Neural cell (in vitro differentiated cells): ENCODE results near the gene ARFGAP3. TPM values are rescaled to one million over a fixed set of nuclear protein-coding genes. Genes with fewer than 3 reads are reported as not detected.

Experiments used
- H2AFZ ChIP-seq: fragments of 200-600, 300-800 bp; sonication (generic), shearing (Covaris generic); 2 replicates; pipeline ENCODE4 v1.6.0; 2014; ENCODE audit warnings: low read depth, mild to moderate bottlenecking, antibody characterized with exemption, low read length, moderate library complexity
- H3F3A ChIP-seq: fragments of 200-600 bp; shearing (Covaris generic); 2 replicates; pipeline ENCODE4 v1.6.1; 2016; ENCODE audit warnings: mild to moderate bottlenecking, moderate library complexity, mixed read lengths, antibody characterized with exemption, low read length; ENCODE audit not compliant: insufficient read depth, poor library complexity, severe bottlenecking
- H3K27ac ChIP-seq: fragments of 200-600, 300-800 bp; sonication (generic), shearing (Covaris generic); 2 replicates; pipeline ENCODE4 v1.5.1; 2014; ENCODE audit warnings: mild to moderate bottlenecking, low read length, moderate library complexity
- H3K27me3 ChIP-seq: fragments of 300-800, 200-600 bp; sonication (generic), shearing (Covaris generic); 2 replicates; pipeline ENCODE4 v1.6.0; 2014; ENCODE audit warnings: mild to moderate bottlenecking, low read depth, low read length, moderate library complexity; ENCODE audit not compliant: insufficient read depth
- H3K36me3 ChIP-seq: fragments of 300-800, 200-600 bp; sonication (generic), shearing (Covaris generic); 2 replicates; pipeline ENCODE4 v1.5.1; 2014; ENCODE audit warnings: mild to moderate bottlenecking, antibody characterized with exemption, low read length, moderate library complexity; ENCODE audit not compliant: insufficient read depth
- H3K4me2 ChIP-seq: fragments of 300-800, 200-600 bp; sonication (generic), shearing (Covaris generic); 2 replicates; pipeline ENCODE4 v1.6.0; 2014; ENCODE audit warnings: mild to moderate bottlenecking, low read length
- H3K4me3 ChIP-seq: fragments of 300-800, 200-600 bp; sonication (generic), shearing (Covaris generic); 2 replicates; pipeline ENCODE4 v1.5.1; 2014; ENCODE audit warnings: mild to moderate bottlenecking, low read length, moderate library complexity
- H3K79me2 ChIP-seq: fragments of 200-600 bp; shearing (Covaris generic); replicated peaks from 2 replicates; pipeline ENCODE4 v1.6.0; 2014; ENCODE audit warnings: mild to moderate bottlenecking, low read length, moderate library complexity; ENCODE audit not compliant: insufficient read depth
- H3K9ac ChIP-seq: fragments of 300-800, 200-600 bp; sonication (generic), shearing (Covaris generic); 2 replicates; pipeline ENCODE4 v1.6.1; 2016; ENCODE audit warnings: mild to moderate bottlenecking, low read length, mixed read lengths
- H3K9me2 ChIP-seq: fragments of 200-600 bp; shearing (Covaris generic); 2 replicates; pipeline ENCODE4 v1.6.1; 2016; ENCODE audit warnings: mild to moderate bottlenecking, low read length, mixed read lengths; ENCODE audit not compliant: insufficient read depth
- H3K9me3 ChIP-seq: fragments of 200-600, 300-800 bp; sonication (generic), shearing (Covaris generic); 2 replicates; pipeline ENCODE4 v1.6.1; 2016; ENCODE audit warnings: mild to moderate bottlenecking, mixed run types, low read length, moderate library complexity, mixed read lengths
- H4K20me1 ChIP-seq: fragments of 200-600 bp; shearing (Covaris generic); 2 replicates; pipeline ENCODE4 v1.6.1; 2016; ENCODE audit warnings: mild to moderate bottlenecking, mixed run types; ENCODE audit not compliant: insufficient read depth
- EP300 ChIP-seq: fragments of 450-650 bp; conservative IDR thresholded peaks from 2 replicates; pipeline ENCODE4 v1.6.1; 2014; ENCODE audit warnings: antibody characterized with exemption, mild to moderate bottlenecking, moderate library complexity; ENCODE audit not compliant: poor library complexity, severe bottlenecking
- EZH2 ChIP-seq: fragments of 200-600, 300-800 bp; shearing (Covaris generic), sonication (generic); IDR thresholded peaks from 2 replicates; pipeline ENCODE4 v1.6.1; 2014; ENCODE audit warnings: antibody characterized with exemption, low read length, borderline replicate concordance, mild to moderate bottlenecking; ENCODE audit not compliant: insufficient read depth, poor library complexity, severe bottlenecking
- MXI1 ChIP-seq: fragments of 450-650 bp; conservative IDR thresholded peaks from 2 replicates; pipeline ENCODE4 v1.6.1; 2014; ENCODE audit warnings: antibody characterized with exemption, mild to moderate bottlenecking; ENCODE audit not compliant: poor library complexity, severe bottlenecking
- POLR2AphosphoS5 ChIP-seq: IDR thresholded peaks from 2 replicates; pipeline ENCODE4 v1.6.1; 2012
- RAD21 ChIP-seq: fragments of 450-650 bp; conservative IDR thresholded peaks from 2 replicates; pipeline ENCODE4 v1.6.1; 2014; ENCODE audit warnings: antibody characterized with exemption, mild to moderate bottlenecking, moderate library complexity
- SMC3 ChIP-seq: fragments of 450-650 bp; conservative IDR thresholded peaks from 2 replicates; pipeline ENCODE4 v1.6.1; 2014; ENCODE audit warnings: antibody characterized with exemption, mild to moderate bottlenecking, moderate library complexity; ENCODE audit not compliant: poor library complexity
- TAF1 ChIP-seq: IDR thresholded peaks from 2 replicates; pipeline ENCODE4 v1.6.1; 2012; ENCODE audit warnings: low read depth
- polyA plus RNA-seq: library from polyadenylated mRNA; depleted of rRNA; stranded (reverse); fragments of >200 nt; gene quantifications from 2 replicates; pipeline ENCODE4 v1.2.3, GENCODE V29; 2014
- TF ChIP-seq, protein P1 (sequence below): IDR thresholded peaks from 2 replicates; pipeline ENCODE4 v1.6.1; 2012; ENCODE audit warnings: borderline replicate concordance
- TF ChIP-seq, protein P2 (sequence below): fragments of 450-650 bp; IDR thresholded peaks from 2 replicates; pipeline ENCODE4 v1.5.1; 2014; ENCODE audit warnings: antibody characterized with exemption, mild to moderate bottlenecking, moderate library complexity; ENCODE audit not compliant: poor library complexity, severe bottlenecking

ARFGAP3 gene
- polyA plus RNA-seq, 1 donor from 2014 or later = 80.7 TPM

DNA sequence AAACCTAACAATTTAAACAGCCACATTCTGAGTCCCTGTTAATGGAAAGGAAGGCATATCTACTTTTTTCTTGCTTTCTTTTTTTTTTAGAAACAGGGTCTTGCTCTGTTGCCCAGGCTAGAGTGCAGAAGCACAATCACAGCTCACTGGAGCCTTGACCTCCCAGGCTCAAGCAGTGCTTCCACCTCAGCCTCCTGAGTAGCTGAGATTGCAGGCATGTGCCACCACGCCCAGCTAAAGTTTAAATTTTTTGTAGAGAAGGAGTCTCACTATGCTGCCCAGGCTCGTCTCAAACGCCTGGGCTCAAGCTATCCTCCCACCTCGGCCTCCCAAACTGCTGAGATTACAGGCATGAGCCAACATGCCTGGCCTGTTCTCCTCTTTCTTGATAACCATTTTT lies 25.4 kb downstream of the ARFGAP3 start:
- H4K20me1 ChIP-seq = no peaks in the 10 kb centered on the region
- H3K4me3 ChIP-seq = no peak overlapping the region
- no peaks in the 10 kb centered on the region for H3K27me3 ChIP-seq
- H3K36me3 ChIP-seq = peaks cover 12% of the 10 kb centered on the region
- no peaks in the 10 kb centered on the region for H3K9me2 ChIP-seq
- TF ChIP-seq POLR2AphosphoS5 (no peak), EP300 (no peak), EZH2 (no peak), SMC3 (no peak), MXI1 (no peak), TAF1 (no peak), RAD21 (no peak)
- TF ChIP-seq, protein P1, sequence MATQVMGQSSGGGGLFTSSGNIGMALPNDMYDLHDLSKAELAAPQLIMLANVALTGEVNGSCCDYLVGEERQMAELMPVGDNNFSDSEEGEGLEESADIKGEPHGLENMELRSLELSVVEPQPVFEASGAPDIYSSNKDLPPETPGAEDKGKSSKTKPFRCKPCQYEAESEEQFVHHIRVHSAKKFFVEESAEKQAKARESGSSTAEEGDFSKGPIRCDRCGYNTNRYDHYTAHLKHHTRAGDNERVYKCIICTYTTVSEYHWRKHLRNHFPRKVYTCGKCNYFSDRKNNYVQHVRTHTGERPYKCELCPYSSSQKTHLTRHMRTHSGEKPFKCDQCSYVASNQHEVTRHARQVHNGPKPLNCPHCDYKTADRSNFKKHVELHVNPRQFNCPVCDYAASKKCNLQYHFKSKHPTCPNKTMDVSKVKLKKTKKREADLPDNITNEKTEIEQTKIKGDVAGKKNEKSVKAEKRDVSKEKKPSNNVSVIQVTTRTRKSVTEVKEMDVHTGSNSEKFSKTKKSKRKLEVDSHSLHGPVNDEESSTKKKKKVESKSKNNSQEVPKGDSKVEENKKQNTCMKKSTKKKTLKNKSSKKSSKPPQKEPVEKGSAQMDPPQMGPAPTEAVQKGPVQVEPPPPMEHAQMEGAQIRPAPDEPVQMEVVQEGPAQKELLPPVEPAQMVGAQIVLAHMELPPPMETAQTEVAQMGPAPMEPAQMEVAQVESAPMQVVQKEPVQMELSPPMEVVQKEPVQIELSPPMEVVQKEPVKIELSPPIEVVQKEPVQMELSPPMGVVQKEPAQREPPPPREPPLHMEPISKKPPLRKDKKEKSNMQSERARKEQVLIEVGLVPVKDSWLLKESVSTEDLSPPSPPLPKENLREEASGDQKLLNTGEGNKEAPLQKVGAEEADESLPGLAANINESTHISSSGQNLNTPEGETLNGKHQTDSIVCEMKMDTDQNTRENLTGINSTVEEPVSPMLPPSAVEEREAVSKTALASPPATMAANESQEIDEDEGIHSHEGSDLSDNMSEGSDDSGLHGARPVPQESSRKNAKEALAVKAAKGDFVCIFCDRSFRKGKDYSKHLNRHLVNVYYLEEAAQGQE = no peak
- TF ChIP-seq, protein P2, sequence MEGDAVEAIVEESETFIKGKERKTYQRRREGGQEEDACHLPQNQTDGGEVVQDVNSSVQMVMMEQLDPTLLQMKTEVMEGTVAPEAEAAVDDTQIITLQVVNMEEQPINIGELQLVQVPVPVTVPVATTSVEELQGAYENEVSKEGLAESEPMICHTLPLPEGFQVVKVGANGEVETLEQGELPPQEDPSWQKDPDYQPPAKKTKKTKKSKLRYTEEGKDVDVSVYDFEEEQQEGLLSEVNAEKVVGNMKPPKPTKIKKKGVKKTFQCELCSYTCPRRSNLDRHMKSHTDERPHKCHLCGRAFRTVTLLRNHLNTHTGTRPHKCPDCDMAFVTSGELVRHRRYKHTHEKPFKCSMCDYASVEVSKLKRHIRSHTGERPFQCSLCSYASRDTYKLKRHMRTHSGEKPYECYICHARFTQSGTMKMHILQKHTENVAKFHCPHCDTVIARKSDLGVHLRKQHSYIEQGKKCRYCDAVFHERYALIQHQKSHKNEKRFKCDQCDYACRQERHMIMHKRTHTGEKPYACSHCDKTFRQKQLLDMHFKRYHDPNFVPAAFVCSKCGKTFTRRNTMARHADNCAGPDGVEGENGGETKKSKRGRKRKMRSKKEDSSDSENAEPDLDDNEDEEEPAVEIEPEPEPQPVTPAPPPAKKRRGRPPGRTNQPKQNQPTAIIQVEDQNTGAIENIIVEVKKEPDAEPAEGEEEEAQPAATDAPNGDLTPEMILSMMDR = no peak
- H3K4me2 ChIP-seq = no peak overlapping the region
- no peak overlapping the region for H3K27ac ChIP-seq
- no peak overlapping the region for H2AFZ ChIP-seq
- H3K9me3 ChIP-seq = no peaks in the 10 kb centered on the region
- H3F3A ChIP-seq = no peaks in the 10 kb centered on the region
- H3K79me2 ChIP-seq = no peaks in the 10 kb centered on the region
- no peak overlapping the region for H3K9ac ChIP-seq

DNA sequence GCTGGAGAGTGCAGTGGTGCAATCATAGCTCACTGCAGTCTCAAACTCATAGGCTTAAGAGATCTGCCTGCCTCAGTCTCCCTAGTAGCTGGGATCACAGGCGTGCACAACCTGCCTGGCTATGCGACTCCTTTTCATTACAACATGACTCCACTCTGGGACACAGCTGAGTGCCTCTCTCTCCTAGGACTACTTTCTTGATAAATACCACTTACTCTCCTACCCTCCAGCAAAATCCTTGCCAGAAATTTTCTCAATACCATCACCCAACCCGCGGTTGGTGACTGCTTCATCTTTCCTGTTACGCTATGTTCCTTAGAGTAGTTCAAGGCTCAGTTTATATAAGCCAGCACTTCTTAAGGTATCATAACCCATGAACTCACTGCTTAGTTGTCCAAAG lies 26.9 kb downstream of the ARFGAP3 start:
- no peaks in the 10 kb centered on the region for H3K27me3 ChIP-seq
- H3F3A ChIP-seq = no peaks in the 10 kb centered on the region
- H4K20me1 ChIP-seq = no peaks in the 10 kb centered on the region
- H3K36me3 ChIP-seq = peaks cover 6% of the 10 kb centered on the region
- no peak overlapping the region for H3K9ac ChIP-seq
- TF ChIP-seq EP300 = no peak
- TF ChIP-seq EZH2 = no peak
- no peaks in the 10 kb centered on the region for H3K79me2 ChIP-seq
- H3K4me2 ChIP-seq = no peak overlapping the region
- no peak overlapping the region for H2AFZ ChIP-seq
- H3K9me2 ChIP-seq = no peaks in the 10 kb centered on the region
- no peak overlapping the region for H3K4me3 ChIP-seq
- no peak overlapping the region for H3K27ac ChIP-seq
- no peaks in the 10 kb centered on the region for H3K9me3 ChIP-seq

DNA sequence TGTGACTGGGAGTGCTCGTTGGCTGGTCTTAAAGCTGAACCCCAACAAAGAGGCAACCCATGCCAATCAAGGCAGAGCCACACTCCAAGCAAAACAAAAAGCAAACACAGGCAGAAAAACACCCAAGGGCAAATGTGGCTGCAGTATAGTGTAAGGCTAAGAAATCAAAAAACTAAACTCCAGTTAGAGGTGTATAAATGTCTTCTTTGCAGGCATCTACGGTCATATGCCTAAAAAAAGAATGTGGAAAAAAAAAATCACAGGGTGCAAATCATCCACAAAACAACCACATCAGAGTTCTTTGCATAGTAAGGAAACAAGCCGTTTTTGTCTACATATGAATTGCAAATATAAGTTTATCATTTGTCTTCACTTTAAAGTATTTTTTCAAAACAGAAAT lies 27.8 kb downstream of the ARFGAP3 start:
- no peak overlapping the region for H3K4me2 ChIP-seq
- H4K20me1 ChIP-seq = no peaks in the 10 kb centered on the region
- no peaks in the 10 kb centered on the region for H3K79me2 ChIP-seq
- no peaks in the 10 kb centered on the region for H3F3A ChIP-seq
- H2AFZ ChIP-seq = no peak overlapping the region
- peaks cover 6% of the 10 kb centered on the region for H3K36me3 ChIP-seq
- H3K27me3 ChIP-seq = no peaks in the 10 kb centered on the region
- no peak overlapping the region for H3K9ac ChIP-seq
- no peak overlapping the region for H3K4me3 ChIP-seq
- TF ChIP-seq EZH2 (no peak), TAF1 (no peak), RAD21 (no peak), MXI1 (no peak), POLR2AphosphoS5 (no peak), SMC3 (no peak), EP300 (no peak)
- TF ChIP-seq, protein P2 = no peak
- TF ChIP-seq, protein P1 = no peak
- no peaks in the 10 kb centered on the region for H3K9me2 ChIP-seq
- no peaks in the 10 kb centered on the region for H3K9me3 ChIP-seq
- H3K27ac ChIP-seq = no peak overlapping the region
